HG02973 (cell line): ENCODE data around the gene NFU1.
A peak's percentile ranks its signal among the peaks of the same experiment; 100 is the strongest.

Experiments
- ATAC-seq: cut with Tn5 transposase; IDR thresholded peaks from one replicate; pipeline ENCODE4 v1.9.1; 2021; ENCODE audit warnings: moderate library complexity; ENCODE audit not compliant: unreplicated experiment

Gene NFU1

DNA sequence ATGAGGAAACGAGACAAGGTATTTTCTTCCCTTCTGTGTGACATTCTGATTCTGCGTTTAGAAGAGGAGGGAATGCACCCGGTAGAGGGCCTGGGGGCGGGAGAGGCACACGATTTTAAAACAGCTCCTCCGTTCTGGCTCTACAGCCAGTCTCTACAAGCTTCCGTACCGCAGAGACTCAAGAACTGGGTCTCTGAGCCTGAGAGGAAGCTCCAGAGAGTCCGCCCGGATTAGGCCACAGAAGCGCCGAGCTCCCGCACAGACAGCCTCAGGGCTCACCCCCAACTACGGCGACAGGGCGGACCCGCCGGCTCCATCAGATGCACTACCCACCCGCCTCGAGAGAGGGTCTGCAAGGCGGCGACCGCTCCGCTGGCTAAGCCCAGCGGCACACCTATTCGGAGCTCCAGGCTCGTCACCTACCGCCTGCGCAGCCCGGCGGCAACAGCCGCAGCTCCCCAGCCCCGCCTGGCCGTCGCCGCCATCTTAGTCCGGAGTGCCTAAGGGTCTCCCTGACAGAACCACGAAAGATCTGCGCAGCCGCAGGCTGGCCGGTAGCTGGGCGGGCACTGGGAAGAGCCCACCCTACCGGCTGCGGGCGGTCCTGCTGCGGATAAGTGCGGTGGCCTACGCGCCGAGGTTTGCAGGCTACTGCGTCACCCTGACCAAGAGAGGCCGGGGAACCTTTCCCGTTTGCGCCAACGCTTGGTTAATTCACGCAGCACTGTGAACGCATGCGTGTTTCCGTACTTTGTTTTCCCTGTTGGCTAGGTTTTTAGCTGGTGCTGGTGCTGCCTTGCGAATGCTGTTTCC, at the start of gene NFU1:
NFU1 (minus strand) TSS at position 498 of the 813 bp plus-strand sequence; CDS start at position 485, 13 bp downstream.
- ATAC-seq: peak; percentile 92

- no peak for ATAC-seq
These were observed 46.5 kb upstream of the NFU1 start for GRCh38 chr2:69483696-69484095.

GRCh38 chr2:69483024-69483423, 45.8 kb upstream of the NFU1 start:
- no peak for ATAC-seq

DNA sequence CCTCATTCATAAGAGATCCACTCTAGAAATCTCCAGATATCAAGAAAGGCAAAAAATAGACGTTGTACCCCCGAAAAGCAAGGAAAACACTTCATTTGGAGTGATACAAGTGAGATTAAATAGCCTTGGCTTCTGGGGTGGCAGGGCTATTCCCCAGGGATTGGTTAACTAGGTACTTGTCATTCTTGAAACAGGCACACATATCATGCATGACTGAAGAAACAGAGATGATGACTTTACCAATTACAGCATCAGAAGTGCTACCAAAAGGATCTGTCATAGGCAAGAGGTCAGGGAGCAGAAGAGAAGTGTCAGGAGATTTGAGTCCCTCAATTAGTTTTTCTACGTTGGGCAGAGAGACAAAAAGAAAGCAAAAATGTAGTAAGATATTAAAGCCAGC, 45.2 kb upstream of the NFU1 start:
- ATAC-seq: no peak

- ATAC-seq: no peak
These were observed 44.2 kb upstream of the NFU1 start for GRCh38 chr2:69481421-69481820.

GRCh38 chr2:69477627-69478026, 40.4 kb upstream of the NFU1 start:
- ATAC-seq: no peak

GRCh38 chr2:69474688-69475087, 37.5 kb upstream of the NFU1 start:
- no peak for ATAC-seq

- ATAC-seq: no peak
These were observed 34.6 kb upstream of the NFU1 start for GRCh38 chr2:69471793-69472192.

DNA sequence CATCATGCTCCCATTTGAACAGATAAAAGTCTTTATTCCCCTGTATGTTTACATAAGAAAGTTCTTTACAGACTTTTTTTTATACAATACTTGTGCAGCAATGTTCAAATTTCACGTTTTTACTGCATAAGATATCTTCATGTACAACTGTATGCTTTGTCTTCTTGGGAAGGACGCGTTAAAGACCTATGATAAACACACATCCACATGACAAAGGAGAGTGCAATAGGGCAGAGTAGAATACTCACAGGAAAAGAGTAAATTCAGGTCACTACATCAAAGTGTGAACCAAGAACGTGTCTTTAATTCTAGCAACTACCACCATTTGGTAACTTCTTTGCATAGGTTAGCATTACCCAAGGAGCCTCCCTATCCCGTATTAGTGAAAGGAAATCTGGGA, 33.7 kb upstream of the NFU1 start:
- no peak for ATAC-seq

GRCh38 chr2:69469784-69470183, 32.5 kb upstream of the NFU1 start:
- ATAC-seq: no peak

GRCh38 chr2:69469375-69469774, 32.1 kb upstream of the NFU1 start:
- no peak for ATAC-seq

GRCh38 chr2:69466728-69467127, 29.5 kb upstream of the NFU1 start:
- ATAC-seq: no peak

- ATAC-seq: no peak
These were observed 28.6 kb upstream of the NFU1 start for GRCh38 chr2:69465513-69466456.

DNA sequence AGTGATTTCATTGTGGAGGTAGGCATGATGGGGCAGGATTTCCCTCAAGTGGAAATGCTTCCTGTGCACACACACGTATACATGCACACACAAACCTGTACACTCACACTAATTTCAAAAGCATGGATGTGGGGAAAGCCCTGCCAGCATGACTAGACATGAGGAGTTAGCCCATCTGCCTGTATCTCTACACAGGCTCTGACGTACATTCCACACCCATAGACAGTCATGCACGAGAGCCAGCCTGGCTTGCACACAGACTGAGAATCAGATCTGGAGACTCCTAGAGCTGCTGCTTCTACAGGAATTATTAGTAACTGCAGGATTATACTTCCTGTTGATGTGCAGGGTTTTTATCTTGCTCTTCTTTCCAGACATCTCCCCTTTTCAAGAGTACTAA, 27.3 kb upstream of the NFU1 start:
- ATAC-seq: no peak

GRCh38 chr2:69462780-69463179, 25.5 kb upstream of the NFU1 start:
- ATAC-seq: no peak

- no peak for ATAC-seq
These were observed 24.2 kb upstream of the NFU1 start for GRCh38 chr2:69461404-69461803.

GRCh38 chr2:69459936-69460335, 22.7 kb upstream of the NFU1 start:
- ATAC-seq: no peak

- ATAC-seq: no peak
These were observed 19.8 kb upstream of the NFU1 start for GRCh38 chr2:69456950-69457445.

- no peak for ATAC-seq
These were observed 18.9 kb upstream of the NFU1 start for GRCh38 chr2:69456154-69456553.

- ATAC-seq: no peak
These were observed 17.7 kb upstream of the NFU1 start for GRCh38 chr2:69454976-69455375.

- ATAC-seq: peak; percentile 91
These were observed 16.4 kb upstream of the NFU1 start for GRCh38 chr2:69453475-69454129.
